Natural killer cell (primary cell): ENCODE measurements around the gene COG6. TPM values are rescaled to one million over a fixed set of nuclear protein-coding genes. Genes with fewer than 3 reads are reported as not detected.

Experiments used
- ATAC-seq, 3 donors: fragments of 150-1000 bp in 2 of 3; fragments of 200-7000 bp in 1 of 3; cut with Tn5 transposase; 1 replicate in 1 of 3; 2 replicates in 2 of 3; pipeline ENCODE4 v1.10.0; 2021; ENCODE audit warnings: mild to moderate bottlenecking in 2 of 3, moderate library complexity in 2 of 3
- DNase-seq, 2 donors: peaks; one replicate each; pipeline versions ENCODE4 v3.0.0 to v3.0.0-alpha.2; 2013 to 2021; ENCODE audit warnings: mixed read lengths in 1 of 2
- H3K27ac ChIP-seq: one replicate; pipeline ENCODE4 v1.5.1; 2013; ENCODE audit warnings: mild to moderate bottlenecking, low read length
- H3K27me3 ChIP-seq: one replicate; pipeline ENCODE4 v1.6.1; 2013; ENCODE audit warnings: low read length; ENCODE audit not compliant: control insufficient read depth, insufficient read depth
- H3K36me3 ChIP-seq: one replicate; pipeline ENCODE4 v1.6.1; 2013; ENCODE audit warnings: low read length; ENCODE audit not compliant: control insufficient read depth, insufficient read depth
- H3K4me1 ChIP-seq: one replicate; pipeline ENCODE4 v1.6.1; 2013; ENCODE audit warnings: low read length; ENCODE audit not compliant: control insufficient read depth, insufficient read depth
- H3K4me3 ChIP-seq: one replicate; pipeline ENCODE4 v1.5.1; 2013; ENCODE audit warnings: low read length
- H3K9me3 ChIP-seq: one replicate; pipeline ENCODE4 v1.6.1; 2013; ENCODE audit warnings: low read length; ENCODE audit not compliant: control insufficient read depth, insufficient read depth
- H3K27ac Mint-ChIP-seq, 2 donors: one replicate each; pipeline ENCODE4 v1.8.0; 2022; ENCODE audit warnings: mild to moderate bottlenecking in 2 of 2, mixed read lengths in 2 of 2, moderate library complexity in 1 of 2
- H3K27me3 Mint-ChIP-seq, 2 donors: one replicate each; pipeline ENCODE4 v1.8.0; 2022; ENCODE audit warnings: low read depth in 2 of 2, mixed read lengths in 2 of 2
- H3K36me3 Mint-ChIP-seq: one replicate; pipeline ENCODE4 v1.8.0; 2022; ENCODE audit warnings: mixed read lengths
- H3K4me1 Mint-ChIP-seq, 2 donors: one replicate each; pipeline ENCODE4 v1.8.0; 2022; ENCODE audit warnings: mixed read lengths in 2 of 2
- H3K4me3 Mint-ChIP-seq: one replicate; pipeline ENCODE4 v1.8.0; 2022; ENCODE audit warnings: mild to moderate bottlenecking, moderate library complexity, mixed read lengths
- H3K9me3 Mint-ChIP-seq, 2 donors: one replicate each; pipeline ENCODE4 v1.8.0; 2022; ENCODE audit warnings: mixed read lengths in 2 of 2
- CTCF ChIP-seq: fragments of 200-600 bp; IDR thresholded peaks from one replicate; pipeline ENCODE4 v1.8.0; 2022; ENCODE audit warnings: antibody characterized with exemption
- WGBS: methylation state at CpG from one replicate; pipeline ENCODE4 v1.1.7; 2013; ENCODE audit warnings: missing lambda C conversion rate; ENCODE audit not compliant: insufficient coverage; 5-methylcytosine and 5-hydroxymethylcytosine counted together
- intact Hi-C: fragments of 100-400 bp; cut with micrococcal nuclease; formaldehyde crosslinking; loops from one replicate; pipeline ENCODE4 v1.14.2; 2022
- total RNA-seq, 4 donors: library from RNA; stranded (reverse); fragments of 120-200 nt in 1 of 4; gene quantifications; one replicate each; pipeline versions ENCODE4 v1.2.3 to v1.2.4, GENCODE V29; 2013 to 2022

COG6 gene
- total RNA-seq, 3 donors from 2014 or later (not counting 1 experiment from before 2014, with no cell fraction given): 30.2 to 36.0 (median 32.3) TPM

GRCh38 chr13:39777021-39777420 lies 121.6 kb downstream of the COG6 start:
- no peak overlapping the region for H3K4me3 ChIP-seq
- Mint-ChIP-seq H3K4me1 (peaks cover 8 to 14% of the 10 kb centered on the region in 2 donors), H3K4me3 (no peak overlapping the region), H3K27me3 (peaks cover 0 to 2% of the 10 kb centered on the region in 2 donors), H3K9me3 (no peaks in the 10 kb centered on the region), H3K27ac (no peak overlapping the region), H3K36me3 (no peaks in the 10 kb centered on the region)
- no peaks in the 10 kb centered on the region for H3K36me3 ChIP-seq
- DNase-seq: no peak
- no peak overlapping the region for H3K27ac ChIP-seq
- WGBS: 83% methylated on average over 1 of the region's 1 CpG
- no peak for ATAC-seq
- H3K9me3 ChIP-seq: no peaks in the 10 kb centered on the region
- TF ChIP-seq CTCF: no peak
- H3K4me1 ChIP-seq: no peaks in the 10 kb centered on the region
- no peaks in the 10 kb centered on the region for H3K27me3 ChIP-seq
- intact Hi-C loops: no loop called here

- no peaks in the 10 kb centered on the region for H3K27me3 ChIP-seq
- no peaks in the 10 kb centered on the region for H3K9me3 ChIP-seq
- no peaks in the 10 kb centered on the region for H3K36me3 ChIP-seq
- peak in 1 of 2 donors; percentile 60 for DNase-seq
- Mint-ChIP-seq H3K4me1 (peaks cover 8 to 14% of the 10 kb centered on the region in 2 donors), H3K9me3 (no peaks in the 10 kb centered on the region), H3K27ac (no peak overlapping the region), H3K27me3 (peaks cover 0 to 2% of the 10 kb centered on the region in 2 donors), H3K4me3 (no peak overlapping the region), H3K36me3 (no peaks in the 10 kb centered on the region)
- no peaks in the 10 kb centered on the region for H3K4me1 ChIP-seq
- H3K4me3 ChIP-seq: no peak overlapping the region
- WGBS: 73% methylated on average over 2 of the region's 2 CpGs
- ATAC-seq: no peak
- intact Hi-C loops: no loop called here
- TF ChIP-seq CTCF: no peak
- H3K27ac ChIP-seq: no peak overlapping the region
Observed at GRCh38 chr13:39777527-39778061, 122.1 kb downstream of the COG6 start.

DNA sequence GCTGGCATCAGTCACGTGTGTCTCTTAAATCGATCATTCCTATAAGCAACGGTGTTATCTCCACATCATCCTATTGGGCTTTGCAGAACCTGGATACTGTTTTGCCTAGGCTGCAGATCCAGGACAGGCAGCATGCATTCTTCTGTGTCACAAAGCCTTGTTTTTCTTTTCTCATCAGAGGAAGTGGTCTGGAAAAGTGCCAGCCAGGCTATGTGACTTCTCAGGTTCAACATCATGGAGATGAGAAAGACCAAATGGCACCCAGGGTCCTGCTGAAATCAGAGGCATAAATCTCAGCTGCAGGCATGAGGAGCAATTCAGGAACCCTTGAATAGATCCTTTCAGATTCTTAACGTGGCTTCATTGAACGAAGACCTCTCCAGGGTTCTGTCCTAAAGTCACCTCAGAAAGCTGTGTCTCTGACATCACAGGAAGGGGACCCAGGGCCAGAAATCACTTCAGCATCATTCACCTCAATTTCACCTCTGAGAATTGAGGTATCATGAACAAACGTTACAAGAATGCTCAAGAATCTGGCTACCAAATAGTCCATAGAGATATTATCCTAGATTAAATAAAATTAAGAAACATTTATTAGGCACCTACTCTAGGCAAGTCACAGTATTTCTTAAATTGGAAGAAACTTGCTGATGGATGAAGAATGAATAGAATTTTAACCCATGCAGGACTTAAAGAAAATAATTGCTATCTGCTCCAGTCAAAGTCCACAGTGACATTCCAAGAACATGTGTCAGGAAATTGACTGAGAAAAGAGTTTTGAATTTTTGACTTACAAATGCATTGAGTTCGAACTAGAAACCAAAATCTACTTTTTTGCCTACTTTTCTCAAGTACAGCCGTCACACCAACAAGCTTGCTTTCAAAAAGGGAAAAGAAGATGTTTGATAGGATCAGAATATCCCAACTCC lies 124.1 kb downstream of the COG6 start:
- Mint-ChIP-seq H3K4me3 (no peak overlapping the region), H3K4me1 (peaks cover 8 to 14% of the 10 kb centered on the region in 2 donors), H3K36me3 (no peaks in the 10 kb centered on the region), H3K27me3 (peaks cover 0 to 2% of the 10 kb centered on the region in 2 donors), H3K27ac (no peak overlapping the region), H3K9me3 (no peaks in the 10 kb centered on the region)
- H3K9me3 ChIP-seq: no peaks in the 10 kb centered on the region
- no peaks in the 10 kb centered on the region for H3K27me3 ChIP-seq
- no peak for ATAC-seq
- WGBS: 74% methylated on average over 5 of the region's 8 CpGs
- H3K4me3 ChIP-seq: no peak overlapping the region
- peak in 1 of 2 donors; percentile 79 for DNase-seq
- no peak for TF ChIP-seq CTCF
- H3K36me3 ChIP-seq: no peaks in the 10 kb centered on the region
- intact Hi-C loops: no loop called here
- H3K27ac ChIP-seq: no peak overlapping the region
- no peaks in the 10 kb centered on the region for H3K4me1 ChIP-seq
